D721Med (cell line): Measurements from ENCODE around the gene C11orf71.

ENCODE experiments used
- DNase-seq: peaks from one replicate; pipeline ENCODE4 v3.0.0; 2011; ENCODE audit warnings: low spot score; ENCODE audit not compliant: insufficient read length
- FAIRE-seq: peaks from 2 replicates; lab custom pipeline; 2011; peaks lifted over from hg19 to GRCh38; lab: Jason Lieb, UNC
- TF ChIP-seq, protein P1 (sequence below): IDR thresholded peaks from 2 replicates; pipeline ENCODE4 v1.5.1; 2012; ENCODE audit warnings: mild to moderate bottlenecking, control low read depth; ENCODE audit not compliant: insufficient read depth; ENCODE audit errors: missing control alignments

The C11orf71 gene, protein sequence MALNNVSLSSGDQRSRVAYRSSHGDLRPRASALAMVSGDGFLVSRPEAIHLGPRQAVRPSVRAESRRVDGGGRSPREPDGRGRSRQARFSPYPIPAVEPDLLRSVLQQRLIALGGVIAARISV

DNA sequence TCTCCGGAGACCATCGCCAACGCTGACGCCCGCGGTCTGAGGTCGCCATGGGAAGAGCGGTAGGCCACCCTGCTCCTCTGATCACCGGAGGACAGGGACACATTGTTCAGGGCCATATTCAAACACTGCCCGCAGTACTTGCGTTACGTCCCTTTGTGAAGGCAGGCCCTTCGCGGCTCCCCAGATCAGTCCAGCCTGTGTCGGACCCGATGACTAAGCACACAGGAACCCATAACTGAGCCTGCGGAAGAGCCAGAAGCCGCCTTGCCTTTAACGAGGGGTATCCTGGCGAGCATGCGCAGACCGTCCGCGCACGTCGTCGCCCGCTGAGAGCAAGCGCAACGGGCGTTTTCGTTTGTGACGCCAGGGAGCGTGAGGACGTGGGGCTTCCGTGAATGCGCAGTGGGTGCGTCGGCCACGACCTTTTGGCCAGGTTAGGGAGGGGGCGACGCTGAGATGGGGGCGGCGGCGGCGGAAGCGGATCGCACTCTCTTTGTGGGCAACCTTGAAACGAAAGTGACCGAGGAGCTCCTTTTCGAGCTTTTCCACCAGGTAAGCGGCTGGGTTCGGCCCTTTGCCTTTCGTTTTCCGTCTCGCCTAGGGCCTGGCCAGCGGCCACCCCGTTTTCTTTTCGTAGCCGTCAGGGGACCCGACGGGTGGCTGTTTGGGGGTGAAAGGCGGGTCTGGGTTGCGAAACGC, at the start of gene C11orf71, which contains the start of gene RBM7:
Gene C11orf71, minus strand, starts transcription at position 296 of the 699 bp plus-strand sequence. Its CDS starts 180 bp downstream, at position 116.
Gene RBM7, plus strand, starts transcription at position 451 of the 699 bp plus-strand sequence. Its CDS starts 6 bp downstream, at position 457.
- TF ChIP-seq, protein P1, sequence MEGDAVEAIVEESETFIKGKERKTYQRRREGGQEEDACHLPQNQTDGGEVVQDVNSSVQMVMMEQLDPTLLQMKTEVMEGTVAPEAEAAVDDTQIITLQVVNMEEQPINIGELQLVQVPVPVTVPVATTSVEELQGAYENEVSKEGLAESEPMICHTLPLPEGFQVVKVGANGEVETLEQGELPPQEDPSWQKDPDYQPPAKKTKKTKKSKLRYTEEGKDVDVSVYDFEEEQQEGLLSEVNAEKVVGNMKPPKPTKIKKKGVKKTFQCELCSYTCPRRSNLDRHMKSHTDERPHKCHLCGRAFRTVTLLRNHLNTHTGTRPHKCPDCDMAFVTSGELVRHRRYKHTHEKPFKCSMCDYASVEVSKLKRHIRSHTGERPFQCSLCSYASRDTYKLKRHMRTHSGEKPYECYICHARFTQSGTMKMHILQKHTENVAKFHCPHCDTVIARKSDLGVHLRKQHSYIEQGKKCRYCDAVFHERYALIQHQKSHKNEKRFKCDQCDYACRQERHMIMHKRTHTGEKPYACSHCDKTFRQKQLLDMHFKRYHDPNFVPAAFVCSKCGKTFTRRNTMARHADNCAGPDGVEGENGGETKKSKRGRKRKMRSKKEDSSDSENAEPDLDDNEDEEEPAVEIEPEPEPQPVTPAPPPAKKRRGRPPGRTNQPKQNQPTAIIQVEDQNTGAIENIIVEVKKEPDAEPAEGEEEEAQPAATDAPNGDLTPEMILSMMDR = no peak
- no peak for FAIRE-seq

DNA sequence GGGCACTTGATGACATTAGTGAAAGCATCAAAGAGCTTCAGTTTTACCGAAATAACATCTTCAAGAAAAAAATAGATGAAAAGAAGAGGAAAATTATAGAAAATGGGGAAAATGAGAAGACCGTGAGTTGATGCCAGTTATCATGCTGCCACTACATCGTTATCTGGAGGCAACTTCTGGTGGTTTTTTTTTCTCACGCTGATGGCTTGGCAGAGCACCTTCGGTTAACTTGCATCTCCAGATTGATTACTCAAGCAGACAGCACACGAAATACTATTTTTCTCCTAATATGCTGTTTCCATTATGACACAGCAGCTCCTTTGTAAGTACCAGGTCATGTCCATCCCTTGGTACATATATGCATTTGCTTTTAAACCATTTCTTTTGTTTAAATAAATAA, 49.5 kb upstream of the C11orf71 start:
- DNase-seq (no peak), FAIRE-seq (no peak)
- TF ChIP-seq, protein P1 = no peak

More for the DNA sequence above, at the start of gene C11orf71, which contains the start of gene RBM7:
- peak; percentile 47 for DNase-seq

DNA sequence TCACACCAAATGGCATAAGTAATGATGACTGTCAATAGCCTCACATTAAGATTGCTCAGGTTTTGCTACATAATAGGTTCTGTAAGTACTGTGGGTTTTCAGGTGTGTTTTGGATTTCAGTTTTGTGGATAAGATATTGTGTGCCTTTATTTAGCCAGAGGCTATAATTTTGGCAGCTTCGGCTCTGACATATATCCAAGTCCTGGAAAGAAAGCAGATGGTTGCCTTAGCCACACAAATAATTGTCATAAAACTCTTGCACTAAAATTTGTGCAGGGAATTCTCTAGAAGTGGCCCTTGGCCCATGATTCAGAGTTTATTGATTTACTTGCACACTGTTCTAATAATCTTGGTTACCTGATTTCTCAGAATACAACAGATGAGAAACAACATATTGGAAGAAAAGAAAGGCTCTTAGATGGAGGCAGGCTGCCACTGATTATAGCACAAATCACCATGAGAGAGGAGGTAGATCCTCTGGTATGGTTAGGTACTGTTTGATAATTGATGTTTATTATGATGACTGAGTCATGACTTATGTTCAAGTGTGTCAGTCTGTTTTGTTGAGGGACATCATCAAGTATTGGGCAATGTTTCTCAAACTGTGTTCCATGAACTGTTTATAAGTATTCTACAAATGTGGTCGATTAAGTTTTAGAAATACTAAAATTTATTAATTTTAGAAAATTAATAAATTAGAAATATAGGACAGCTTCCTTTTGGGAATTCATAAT, 48.6 kb upstream of the C11orf71 start:
- TF ChIP-seq, protein P1 = no peak
- DNase-seq (no peak), FAIRE-seq (no peak)

DNA sequence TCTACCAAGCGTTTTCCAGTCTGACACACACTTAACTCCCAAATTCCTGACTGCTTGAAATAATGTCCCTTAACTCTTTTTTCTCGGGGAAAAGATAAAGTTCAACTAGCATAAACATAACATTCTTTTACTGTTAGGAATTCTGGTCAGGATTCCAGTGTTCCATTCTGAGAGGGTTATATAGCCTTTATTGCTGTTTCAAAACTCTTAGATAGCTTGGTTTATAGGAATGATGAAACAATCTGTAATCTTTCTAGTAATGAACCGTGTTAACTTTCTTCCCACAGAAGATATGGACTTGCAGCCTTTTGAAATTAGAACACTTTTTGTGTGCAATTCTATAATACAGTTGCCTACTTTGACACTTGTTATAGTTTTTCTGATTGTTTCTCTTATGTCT, 47.6 kb upstream of the C11orf71 start:
- FAIRE-seq (no peak), DNase-seq (no peak)

DNA sequence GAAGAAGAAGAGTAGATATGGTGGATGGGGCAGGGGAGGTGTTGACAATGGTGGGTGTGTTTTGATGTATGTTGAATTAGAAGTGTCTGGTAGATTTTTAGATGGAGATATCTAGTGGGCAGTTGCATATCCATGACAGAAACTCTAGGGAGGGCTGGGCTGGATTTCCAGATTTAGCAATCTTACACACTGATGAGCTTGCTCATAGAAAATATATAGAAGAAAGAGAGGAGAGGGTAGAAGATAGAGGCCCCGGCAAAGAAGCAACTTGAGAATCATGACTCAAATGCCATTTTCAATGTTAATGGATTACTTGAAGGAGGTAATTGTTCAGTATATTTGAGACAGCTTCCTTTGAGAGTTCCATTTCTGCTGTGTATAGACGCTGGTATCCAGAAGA, 47.1 kb upstream of the C11orf71 start:
- DNase-seq = no peak
- FAIRE-seq = no peak
- TF ChIP-seq, protein P1 = no peak

More for the DNA sequence above, 47.6 kb upstream of the C11orf71 start:
- TF ChIP-seq, protein P1 = no peak

DNA sequence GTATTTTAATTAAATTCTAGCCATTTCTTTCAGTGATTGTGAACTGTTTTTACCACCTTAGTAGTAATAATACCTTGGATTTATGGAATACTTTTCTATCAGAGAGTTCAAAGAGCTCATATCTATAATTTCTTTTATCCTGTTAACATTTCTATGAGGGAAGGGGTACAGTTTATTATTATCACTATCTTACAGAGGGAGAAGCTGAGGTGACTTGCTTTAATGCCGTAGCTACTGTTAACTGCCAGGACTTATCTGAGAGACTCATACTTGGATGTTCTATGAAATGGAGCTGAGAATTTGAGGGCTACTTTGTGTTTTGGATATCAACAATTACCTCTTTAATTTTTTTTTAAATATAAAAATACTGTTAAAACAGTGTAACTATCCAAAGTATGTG, 42.2 kb upstream of the C11orf71 start:
- DNase-seq (no peak), FAIRE-seq (no peak)
- TF ChIP-seq, protein P1 = no peak
